ENCODE results near the gene WBP2.

WBP2 gene

DNA sequence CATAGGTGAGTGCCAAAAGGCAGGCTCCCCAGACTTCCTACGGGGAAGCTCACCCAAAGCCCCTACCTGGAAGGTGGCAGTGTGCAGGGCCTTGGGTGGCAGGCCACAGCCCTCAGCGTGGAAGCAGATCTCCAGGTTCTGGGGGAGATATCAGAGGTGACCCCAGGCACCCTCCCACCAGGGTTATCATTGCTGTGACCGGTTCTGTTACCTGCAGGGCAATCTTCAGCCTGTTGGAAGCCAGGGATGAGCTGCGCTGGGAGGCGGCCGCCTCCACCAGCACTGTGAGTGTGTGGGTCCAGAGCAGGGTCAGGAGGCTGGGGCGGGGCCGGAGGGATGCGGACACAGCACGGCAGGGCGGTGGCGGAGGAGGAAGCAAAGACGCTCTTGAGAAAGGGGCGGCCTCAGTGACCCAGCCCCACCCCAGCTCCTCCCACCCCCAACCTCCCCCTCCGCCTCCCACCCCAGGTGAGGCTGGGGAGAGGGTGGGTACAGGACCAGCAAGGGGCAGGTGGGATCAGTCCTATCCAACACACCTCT, 24.0 kb downstream of the WBP2 start:
- DNase-seq (ENCODE audit: extremely low read depth in 1 of 2, low read depth in 1 of 2): no peak

DNA sequence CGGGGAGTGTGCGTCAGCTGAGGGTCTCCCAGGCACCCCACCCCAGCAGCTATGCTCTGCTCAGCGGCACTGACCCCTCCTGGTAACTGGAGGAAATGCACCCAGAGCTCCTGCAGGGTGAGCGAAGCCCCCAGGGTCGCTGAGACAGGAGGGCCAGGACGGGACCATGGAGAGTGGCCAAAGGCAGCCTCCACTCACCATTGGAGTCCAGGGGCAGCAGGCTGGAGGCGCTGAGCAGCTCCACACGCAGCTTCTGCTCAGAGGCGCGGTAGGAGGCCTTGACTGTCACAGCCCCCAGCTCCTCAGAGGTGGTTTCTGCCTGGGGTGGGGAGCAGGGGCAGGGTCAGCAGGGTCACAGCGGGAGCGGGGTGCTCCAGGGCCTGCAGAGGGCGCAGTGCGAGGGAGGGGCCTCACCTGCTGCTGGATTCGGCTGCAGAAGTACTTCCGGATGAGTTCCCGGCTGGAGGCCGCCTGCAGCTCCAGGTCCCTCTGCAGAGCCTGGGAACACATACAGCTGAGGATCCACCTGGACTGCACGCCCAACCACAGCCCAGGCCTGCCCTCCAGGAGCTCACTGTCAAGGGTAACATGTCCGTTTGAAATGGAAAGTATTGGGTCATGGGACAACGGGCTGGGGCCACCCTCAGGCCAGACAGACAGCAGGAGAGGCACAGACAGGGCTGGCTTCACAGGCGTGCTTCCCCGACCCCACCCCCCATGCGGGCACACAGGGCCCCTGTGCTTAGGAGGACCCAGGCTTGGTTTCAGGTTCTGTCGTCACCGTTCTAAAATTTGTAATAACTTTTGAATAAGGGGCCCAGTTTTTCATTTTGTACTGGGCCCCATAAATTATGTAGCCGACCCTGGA, 24.7 kb downstream of the WBP2 start:
- no peak for DNase-seq (ENCODE audit: extremely low read depth in 1 of 2, low read depth in 1 of 2)

DNA sequence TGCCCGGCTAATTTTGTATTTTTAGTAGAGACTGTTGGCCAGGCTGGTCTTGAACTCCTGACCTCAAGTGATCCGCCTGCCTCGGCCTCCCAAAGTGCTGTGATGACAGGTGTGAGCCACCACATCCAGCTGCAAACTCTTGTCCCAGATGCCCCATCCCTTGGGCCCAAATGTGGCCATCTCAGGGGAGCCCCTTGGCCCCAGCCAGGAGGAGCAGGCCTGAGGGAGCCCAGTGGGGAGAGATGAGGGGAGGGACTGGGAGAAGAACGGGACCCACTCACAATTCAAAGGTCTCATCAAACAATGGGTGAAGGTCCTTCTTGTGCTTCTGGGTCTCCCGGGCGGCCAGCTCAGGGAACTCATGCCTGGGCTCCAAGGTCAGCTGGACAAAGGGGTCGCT, 25.4 kb downstream of the WBP2 start:
- no peak for DNase-seq (ENCODE audit: extremely low read depth in 1 of 2, low read depth in 1 of 2)

DNA sequence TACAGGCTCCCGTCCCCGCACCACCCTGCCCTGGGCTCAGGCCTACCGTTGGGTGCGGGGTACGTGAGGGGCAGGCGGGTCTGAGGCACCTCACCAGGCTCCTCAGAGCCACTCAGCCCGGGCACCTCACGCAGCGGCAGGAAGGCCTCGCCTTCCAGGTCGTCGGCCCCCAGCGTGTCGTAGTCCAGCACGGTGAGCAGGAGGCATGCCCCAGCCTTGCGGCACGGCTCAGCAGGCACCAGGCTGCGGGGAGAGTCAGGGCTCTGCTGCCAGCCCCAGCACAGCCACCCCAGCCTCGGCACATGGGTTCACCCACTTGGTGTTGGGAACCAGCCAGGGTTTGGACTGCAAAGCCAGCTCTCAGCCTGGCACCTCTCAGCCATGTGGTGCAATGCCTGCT, 26.4 kb downstream of the WBP2 start:
- no peak for DNase-seq (ENCODE audit: extremely low read depth in 1 of 2, low read depth in 1 of 2)

DNA sequence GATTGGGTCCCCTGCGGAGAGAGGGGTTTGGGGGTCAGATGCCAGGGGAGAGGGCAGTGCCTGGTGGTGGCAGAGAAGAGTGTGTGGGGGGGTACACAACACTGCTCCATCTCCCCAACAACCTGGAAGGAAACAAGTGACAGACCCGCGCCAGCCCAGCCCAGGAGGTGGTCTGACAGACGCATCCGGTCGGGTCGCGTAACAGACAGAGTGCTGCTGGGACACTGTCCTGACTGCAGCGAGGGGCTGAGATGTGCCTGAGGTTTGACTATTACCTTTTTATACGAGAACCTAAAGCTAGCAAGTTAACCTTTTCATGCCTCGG, 27.1 kb downstream of the WBP2 start:
- DNase-seq (ENCODE audit: extremely low read depth in 1 of 2, low read depth in 1 of 2): no peak

DNA sequence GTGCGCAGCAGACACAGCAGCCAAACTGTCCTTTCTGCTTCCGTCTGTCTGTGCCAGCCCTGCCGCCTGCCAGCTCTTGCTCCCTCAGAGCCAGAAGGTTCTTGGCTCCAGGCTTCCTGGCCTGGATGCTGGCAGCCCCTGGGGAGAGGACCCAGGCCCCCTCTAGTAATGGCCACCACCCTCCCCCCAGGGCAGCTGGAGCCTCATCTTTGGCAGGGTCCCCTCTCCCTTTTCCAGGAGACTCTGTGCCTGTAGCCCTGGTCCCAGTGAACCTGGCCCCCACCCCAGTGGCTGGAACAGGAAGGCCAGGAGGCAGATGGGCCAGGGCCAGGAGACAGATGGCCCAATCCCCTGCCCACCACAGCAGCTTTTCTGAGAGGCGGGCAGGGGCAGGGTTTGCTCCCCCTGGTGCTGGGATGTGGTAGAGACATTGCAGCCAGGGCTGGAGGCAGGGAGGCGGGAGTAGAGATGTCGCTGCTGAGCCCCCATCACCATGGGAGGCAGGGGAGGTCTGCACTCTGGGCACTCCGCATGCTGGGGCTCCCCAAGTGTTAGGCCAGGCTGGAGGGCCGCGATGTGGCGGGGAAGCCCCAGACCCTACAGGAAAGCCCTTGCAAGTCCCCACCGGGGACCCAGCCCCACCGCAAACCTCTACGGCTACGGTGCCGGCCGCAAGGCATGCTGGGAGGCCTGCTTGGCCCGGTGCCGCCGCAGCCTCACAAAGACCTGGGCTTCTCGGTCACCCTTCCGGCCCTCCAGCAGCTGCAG, 27.6 kb downstream of the WBP2 start:
- DNase-seq (ENCODE audit: extremely low read depth in 1 of 2, low read depth in 1 of 2): peak; percentile 43 to 49

DNA sequence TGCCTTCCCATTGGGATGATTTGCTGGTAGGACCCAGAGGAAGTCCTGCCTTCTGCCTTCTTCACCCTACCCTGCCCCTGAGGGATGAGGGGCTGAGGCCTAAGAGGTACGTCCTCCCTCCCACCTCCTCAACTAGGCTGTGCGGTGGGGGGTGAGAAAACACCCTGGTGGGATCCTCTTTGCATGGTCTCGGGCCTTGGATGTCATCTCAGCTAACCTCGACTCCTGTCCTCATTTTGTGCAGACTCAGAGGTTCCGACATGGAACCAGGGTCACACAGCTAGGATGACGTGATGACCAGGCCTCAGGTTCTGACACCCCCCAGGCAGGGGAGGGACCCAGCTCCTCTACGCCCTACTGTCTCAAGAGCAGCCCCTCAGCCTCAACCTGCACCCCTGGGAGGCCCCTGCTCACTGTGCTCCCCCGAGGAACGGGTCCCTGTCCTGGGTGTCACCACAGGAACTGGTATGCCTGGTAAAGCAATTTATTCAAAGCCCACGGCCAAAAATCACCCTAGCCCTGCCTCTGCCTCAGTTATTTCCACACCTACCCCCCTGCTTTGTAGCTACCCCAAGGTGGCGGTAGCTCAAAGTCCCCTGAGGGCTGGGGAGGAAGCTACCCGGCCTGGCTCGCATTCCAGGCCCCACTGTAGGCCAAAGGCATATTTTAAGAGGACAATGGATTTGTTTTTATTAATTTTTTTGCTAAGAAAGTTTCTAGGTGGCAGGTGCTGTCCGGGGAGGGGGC, 28.4 kb downstream of the WBP2 start:
- no peak for DNase-seq (ENCODE audit: extremely low read depth in 1 of 2, low read depth in 1 of 2)

DNA sequence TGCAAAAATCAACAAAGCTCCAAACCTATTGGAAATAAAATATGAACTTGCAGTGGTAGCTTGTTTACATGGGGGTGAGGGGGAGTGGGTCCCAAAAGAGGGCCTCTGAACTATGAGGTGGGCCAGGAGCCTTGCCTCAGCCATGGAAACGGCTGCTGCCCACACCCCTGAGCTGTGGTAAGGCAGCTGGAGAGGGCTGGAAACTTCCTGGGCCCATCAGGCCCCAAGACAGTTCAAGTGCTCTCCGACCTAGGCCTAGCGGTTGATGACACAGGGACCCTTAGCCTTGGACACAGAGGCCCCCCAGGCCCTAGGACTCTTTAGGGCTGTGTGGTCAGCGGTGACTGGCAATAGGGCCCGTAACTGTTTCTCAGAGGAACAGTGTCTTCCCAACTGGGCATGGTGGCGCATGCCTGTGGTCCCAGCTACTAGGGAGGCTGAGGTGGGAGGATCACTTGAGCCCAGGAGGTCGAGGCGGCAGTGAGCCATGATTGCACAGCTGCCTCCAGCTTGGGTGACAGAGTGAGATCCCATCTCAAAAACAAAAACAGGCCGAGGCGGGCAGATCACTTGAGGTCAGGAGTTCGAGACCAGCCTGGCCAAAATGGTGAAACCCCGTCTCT, 29.3 kb downstream of the WBP2 start:
- no peak for DNase-seq (ENCODE audit: extremely low read depth in 1 of 2, low read depth in 1 of 2)

DNA sequence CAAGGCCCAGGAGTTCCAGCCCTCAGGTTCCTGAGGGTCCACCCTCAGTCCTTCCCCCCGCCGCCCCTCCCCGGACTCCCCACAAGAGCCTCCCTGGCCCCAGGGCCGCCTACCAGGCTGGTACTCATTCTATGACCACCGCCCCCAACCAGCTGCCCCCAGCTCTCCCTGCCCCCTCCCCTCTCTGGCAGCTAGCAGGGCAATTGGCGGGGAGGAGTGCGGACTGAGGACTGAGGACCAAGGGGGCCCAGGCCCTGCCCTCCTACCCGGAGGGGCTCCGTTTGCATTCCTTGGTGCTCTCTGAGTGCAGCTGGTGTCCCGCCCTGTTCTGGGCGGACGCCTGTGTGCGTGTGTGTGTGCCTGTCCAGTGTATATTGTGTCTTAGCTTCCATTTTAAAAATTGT, 30.0 kb downstream of the WBP2 start:
- no peak for DNase-seq (ENCODE audit: extremely low read depth in 1 of 2, low read depth in 1 of 2)

DNA sequence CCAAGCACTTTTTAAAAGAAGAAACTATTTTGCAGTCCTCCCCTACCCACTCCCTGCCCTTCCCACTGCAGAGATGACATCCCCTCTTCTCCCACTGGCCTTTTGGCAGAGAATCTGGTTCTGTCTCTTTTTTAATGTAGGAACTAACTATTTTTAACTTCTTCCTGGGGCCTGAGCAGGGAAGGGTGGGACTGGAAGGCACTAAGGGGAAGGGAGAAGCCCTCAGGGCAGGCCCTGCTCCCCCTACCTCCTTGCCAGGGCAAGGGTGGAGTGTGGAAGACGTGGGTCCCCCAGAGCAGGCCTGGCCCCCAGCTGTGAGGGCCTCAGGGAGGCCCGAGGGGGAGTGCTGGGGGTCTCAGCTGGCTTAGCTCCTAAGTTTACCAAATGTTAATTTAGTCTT, 30.5 kb downstream of the WBP2 start:
- DNase-seq (ENCODE audit: extremely low read depth in 1 of 2, low read depth in 1 of 2): no peak

DNA sequence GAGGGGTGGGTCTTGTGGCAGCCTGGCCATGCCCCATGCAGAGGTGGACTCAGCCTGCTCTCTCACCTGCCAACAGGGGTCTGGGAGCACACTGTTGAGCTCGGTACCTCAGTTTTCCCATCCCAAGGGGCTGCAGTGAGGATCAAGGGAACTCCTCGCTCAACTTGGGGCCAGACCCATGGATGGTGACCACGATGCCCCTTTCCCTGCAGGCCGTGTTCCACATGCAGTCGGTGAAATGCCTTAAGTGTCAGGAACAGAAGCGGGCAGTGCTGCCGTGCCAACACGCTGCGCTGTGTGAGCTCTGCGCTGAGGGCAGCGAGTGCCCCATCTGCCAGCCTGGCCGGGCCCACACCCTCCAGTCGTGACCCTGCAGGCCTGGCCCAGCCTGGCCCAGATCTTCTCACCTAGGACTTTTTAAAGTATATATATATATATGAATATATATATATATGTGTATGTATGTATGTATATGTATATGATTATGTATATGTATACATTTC, 31.0 kb downstream of the WBP2 start:
- no peak for DNase-seq (ENCODE audit: extremely low read depth in 1 of 2, low read depth in 1 of 2)

DNA sequence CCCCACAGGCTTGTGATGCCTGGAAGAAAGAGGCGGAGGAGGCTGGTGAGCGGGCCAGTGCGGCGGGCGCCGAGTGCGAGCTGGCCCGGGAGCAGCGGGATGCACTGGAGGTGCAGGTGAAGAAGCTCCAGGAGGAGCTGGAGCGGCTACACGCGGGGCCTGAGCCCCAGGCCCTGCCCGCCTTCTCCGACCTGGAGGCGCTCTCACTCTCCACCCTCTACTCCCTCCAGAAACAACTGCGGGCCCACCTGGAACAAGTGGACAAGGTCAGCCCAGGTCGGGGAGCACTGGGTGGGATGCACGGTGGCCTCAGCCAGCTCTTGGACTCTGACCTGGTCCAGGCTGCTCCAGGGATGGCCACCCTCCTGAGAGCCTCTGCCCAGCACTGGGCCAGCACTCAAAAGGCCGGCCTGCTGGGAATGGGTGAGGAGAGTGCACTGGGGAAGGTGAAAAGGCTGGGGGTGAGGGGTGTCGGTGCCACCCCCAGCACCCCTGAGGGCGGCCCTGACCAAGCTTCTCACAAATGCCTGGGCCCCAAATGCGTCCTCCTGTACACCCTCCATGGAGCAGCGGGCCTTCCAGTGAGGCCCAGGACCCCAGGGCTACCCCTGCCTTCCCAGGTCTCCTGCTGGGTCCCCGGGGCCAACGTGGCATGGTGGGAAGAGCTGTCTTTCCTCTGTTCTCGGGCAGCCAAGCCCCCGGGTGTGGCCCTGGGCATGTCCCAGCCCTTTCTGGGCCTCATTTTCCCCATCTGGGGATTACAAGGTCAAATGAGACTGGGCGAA, 31.7 kb downstream of the WBP2 start:
- no peak for DNase-seq (ENCODE audit: extremely low read depth in 1 of 2, low read depth in 1 of 2)

DNA sequence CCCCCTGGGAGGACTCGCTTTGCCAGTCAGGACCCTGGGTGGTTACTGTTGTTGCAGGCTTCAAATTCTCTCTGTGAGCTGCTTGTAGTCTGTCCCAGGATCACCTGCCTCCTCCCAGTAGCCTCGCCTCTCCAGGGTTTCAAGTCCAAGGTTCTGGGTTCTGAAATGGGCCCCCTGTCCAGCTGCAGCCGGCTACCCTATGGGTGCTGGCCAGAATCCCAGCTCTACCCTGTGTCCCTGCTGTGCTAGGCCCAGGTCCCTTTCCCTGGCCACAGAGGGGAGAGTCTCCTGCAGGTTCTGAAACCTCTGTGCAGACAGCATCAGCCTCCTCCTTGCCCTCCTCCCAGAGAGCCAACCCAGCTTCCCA, 32.4 kb downstream of the WBP2 start:
- no peak for DNase-seq (ENCODE audit: extremely low read depth in 1 of 2, low read depth in 1 of 2)

DNA sequence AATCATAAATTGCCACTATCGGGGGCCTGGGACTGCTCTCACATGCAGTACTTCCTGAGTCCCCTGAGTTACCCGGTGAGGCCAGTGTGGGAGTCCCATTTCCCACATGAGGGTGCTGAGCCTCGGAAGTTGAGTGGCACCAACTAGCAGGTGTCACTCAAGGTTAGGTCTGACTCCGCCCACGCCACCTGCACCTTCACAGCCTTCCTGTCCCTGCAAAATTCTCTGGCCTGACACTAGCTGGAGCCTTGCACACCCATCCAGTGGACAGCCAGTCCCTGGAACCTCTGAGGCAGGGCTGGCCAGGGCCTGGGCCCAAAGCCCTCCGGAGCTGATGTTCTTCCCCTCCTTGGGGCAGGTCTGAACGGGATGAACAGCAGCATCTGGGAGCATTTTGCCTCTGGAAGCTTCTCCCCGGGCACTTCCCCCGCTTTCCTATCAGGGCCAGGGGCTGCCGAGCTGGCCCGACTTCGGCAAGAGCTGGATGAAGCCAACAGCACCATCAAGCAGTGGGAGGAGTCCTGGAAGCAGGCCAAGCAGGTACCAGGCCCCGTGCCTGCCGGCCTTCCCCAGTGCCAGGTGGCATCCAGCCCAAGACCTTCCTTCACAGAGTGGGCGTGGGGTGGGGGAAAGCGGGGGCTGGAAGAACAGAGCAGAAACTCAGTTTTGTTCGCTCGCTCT, 32.9 kb downstream of the WBP2 start:
- DNase-seq (ENCODE audit: extremely low read depth in 1 of 2, low read depth in 1 of 2): no peak

DNA sequence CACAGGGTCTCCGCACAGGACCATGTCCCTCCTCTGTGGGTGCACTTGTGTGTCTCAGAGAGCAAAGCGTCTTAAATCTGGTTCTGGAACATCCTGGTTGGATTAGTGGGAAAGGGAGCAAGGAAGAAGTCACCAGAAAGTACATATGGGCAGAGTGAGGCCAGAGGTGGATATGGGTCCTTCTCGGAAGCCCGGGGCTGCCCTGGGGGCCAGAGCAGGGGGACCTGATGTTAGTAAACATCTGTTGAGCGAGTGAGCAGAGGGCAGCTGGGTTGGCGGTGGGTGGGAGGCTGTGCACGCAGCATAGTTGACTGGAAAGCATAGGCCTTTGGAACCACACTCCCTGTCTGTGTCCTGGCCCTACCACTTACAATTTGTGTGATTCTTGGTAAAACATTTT, 33.6 kb downstream of the WBP2 start:
- no peak for DNase-seq (ENCODE audit: extremely low read depth in 1 of 2, low read depth in 1 of 2)

DNA sequence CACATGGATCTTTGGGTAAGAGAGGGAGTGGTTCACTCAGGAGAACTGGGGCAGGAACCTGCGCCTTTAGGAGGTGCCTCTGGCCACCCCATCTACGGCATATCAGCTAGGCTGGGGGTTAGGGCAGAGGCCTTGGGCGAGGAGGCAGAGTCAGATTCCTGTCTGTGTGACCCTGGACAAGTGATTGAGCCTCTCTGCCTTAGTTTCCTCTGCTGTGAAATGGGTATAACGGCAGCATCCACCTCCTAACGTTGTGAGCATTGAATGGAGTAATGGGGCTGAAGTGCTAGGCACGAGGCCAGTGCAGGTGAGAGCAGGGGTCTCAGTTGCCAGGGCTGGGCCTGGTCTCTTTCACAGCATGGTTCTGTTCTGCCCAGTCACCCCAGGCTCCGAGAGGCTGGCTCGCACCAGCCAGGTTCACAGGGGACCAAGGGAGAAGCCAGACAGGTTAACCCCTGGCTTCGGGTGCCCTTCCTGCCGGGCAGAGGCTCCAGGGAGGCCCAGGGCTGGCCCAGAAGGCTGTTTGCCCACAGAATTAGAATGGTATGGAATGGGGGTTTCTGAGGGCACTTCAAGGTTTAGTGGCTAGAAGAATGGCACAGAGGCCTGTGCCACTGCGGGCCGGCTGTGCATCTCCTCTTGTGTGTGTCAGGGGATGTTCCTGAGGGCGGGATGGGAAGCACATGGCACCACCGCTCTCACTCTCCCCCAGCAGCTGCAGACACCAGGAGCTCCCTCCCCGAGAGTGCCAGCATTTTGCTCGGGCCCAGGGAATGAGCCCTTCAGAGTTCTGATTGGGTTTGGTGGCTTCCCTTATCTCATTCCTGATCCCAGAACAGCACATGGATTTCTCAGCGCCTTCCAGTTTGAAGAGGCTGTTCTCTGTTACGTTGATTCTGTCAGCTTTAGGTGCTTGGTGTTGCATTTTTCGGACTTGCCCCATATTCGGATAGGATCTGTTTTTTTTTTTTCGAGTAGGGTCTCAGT, 34.7 kb downstream of the WBP2 start:
- DNase-seq (ENCODE audit: extremely low read depth in 1 of 2, low read depth in 1 of 2): no peak

DNA sequence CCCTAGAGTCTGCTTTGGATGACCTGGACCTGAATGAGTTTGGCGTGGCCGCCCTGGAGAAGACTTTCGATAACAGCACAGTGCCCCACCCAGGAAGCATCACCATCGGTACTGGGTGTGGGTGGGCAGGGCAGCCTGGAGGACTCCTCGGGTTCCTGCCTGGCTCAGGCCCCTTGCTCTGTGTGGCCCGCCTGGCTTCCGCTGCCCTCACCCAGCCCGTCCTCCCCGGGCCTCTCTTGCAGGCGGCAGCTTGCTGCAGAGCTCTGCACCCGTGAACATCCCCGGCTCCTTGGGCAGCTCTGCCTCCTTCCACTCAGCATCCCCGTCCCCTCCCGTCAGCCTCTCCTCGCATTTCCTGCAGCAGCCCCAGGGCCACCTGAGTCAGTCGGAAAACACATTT, 35.5 kb downstream of the WBP2 start:
- DNase-seq (ENCODE audit: extremely low read depth in 1 of 2, low read depth in 1 of 2): no peak

DNA sequence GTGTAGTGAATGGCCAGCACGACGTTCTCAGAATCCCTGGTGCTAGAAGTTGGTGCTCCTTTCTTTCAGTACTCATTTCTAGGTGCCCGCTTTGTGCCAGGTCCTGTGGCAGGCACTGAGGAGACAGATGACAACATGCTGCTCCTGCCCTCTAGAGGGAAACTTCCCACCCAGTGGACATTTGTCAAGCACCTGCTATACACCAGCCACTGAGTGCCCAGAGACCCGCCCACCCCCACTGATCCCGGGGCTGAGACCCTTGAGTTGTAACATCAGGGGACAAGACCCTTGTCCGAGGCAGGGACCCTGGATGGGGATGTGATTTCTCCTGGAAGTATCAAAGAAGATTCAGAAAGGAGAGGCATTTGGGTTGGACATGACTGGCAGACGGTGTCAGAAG, 36.0 kb downstream of the WBP2 start:
- no peak for DNase-seq (ENCODE audit: extremely low read depth in 1 of 2, low read depth in 1 of 2)
